ENCODE data around the gene C3.

The C3 gene

DNA sequence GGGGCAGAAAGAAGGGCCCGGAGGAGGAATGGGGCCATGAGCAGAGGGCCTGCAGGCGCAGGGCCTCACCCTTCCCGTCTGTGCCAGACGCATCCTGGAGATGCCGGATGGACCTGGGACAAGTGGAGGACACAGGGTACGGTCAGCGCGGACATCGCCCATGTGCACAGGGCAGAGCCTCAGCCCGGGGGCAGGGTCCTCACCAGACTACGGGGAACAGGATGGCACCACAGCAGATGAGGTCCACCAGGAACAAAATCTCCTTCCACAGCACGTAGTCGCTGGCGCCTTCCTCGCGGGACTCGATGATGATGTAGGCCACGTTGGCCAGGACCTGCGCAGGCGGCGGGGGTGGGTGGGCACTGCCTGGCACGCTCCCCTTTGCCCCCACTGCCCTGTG, 11.4 kb upstream of the C3 start:
- no peak for DNase-seq (ENCODE audit: low read depth in 4 of 4, low spot score in 1 of 4)

DNA sequence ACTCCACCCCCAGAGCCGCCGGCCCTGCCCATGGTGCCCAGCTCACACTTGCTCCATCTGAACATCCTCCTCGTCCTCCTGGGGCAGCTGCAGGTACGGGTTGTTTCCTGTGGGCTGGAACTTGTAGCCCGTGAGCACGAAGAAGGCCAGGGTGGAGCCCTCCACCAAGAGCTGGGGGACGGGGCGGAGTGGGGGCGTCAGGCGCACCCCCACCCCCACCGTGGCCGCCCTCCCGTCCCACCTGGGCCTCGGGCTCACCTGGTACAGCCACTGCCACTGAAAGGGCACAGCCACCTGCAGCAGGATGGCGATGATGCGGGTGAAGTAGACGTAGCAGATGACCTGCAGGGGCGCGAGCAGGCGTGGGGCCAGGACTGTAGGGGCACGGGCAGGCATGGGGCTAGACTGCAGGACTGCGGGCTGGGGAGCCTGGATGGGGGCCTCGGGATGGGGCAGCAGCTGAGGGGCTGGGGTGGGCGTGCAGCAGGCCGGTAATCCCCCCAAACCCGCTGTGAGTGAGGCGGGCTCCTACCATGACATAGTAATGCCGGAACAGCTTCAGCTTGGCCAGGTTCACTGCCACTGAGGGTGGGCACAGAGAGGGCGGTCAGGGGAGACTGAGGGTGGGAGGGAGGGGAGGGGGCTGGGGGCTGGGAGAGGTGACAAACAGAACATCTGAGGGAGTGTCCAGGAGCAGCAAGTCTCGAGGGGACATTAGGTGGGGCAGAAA, 10.7 kb upstream of the C3 start:
- DNase-seq (ENCODE audit: low read depth in 4 of 4, low spot score in 1 of 4): no peak

- peak in 1 of 4 experiments; percentile 24 for DNase-seq (ENCODE audit: low read depth in 4 of 4, low spot score in 1 of 4)
Observed at GRCh38 chr19:6730153-6730804, 9.8 kb upstream of the C3 start.

DNA sequence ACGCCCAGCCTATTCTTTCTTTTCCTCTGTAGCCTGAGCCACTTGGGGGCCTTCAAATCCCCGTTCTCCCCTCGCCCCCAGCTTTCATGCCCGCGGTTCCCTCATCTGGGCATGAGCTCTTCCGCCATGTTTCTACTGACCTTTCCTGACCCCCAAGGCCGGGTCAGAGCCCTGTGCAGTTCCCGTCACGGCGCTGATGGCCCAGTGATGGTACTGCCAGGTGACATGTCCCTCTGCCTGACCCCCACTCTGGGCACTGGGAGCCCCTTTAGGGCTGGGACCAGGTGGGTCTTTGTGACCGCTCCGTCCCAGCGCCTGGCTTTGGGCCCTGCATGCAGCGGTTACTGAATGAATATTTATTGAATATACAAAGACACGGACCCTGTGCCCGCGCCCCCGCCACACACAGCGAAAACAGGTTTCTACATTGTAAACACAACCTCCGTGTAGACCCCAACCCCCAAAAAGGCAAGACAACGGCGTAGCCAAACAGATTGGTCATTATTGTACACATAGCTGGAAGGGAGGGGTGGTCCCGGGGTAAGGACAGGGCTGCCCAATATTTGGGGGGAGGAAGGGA, 9.2 kb upstream of the C3 start:
- DNase-seq (ENCODE audit: low read depth in 4 of 4, low spot score in 1 of 4): no peak

DNA sequence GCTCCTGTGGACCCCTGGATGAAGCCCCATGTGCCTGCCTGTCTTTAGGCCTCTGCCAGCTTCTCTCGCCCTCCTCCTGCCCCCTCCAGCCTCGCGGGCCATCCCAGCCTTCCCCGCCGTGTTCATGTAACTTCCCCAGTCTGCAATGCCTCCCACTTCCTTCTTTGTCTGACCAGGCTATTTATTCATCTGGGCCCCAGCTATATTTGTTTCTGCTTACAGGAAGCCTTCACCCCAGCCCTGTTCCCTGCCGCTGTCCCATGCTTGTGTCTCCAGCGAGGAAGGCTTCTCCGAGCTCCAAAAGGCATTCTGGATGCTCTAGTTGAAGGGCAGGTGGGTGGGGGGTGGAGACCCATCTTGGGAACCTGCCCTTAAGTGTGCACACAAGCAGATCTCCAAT, 7.9 kb upstream of the C3 start:
- DNase-seq (ENCODE audit: low read depth in 4 of 4, low spot score in 1 of 4): no peak

GRCh38 chr19:6725513-6726231, 5.2 kb upstream of the C3 start:
- DNase-seq (ENCODE audit: low read depth in 4 of 4, low spot score in 1 of 4): no peak

DNA sequence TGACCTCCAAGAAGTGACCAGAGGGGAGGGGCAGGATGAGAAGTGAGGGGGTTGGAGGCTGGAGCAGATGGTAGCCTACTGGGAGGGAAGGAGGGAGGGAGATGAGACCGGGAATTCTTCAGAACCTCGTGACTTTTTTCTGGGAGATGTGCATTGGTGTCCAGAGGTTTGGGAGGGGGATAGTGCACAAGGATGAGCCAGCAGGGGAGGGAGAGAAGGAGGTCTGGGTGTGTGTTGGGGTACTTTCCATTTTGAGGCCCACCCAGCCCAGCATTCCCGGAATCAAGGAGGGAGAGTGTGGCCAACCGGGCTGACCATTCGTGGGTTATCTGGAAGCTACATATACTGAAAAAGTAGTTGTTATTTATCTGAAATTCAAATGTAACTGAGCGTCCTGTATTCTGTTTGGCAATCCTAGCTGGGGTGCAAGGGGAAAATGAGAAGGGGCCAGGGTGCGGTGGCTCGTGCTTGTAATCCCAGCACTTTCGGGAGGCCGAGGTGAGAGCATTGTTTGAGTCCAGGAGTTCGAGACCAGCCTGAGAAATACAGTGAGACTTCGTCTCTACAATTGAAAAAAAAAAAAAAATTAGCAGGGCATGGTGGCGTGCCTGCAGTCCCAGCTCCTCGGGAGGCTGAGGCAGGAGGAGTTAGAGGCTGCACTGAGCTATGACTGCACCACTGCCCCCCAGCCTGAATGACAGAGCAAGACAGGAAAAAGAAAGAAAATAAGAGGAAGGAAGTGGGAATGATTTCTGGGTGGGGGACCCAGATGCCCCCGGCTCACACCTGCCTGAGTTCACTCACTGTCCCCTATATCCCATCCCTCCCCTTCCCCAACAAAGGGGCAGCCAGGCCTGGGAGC, 4.4 kb upstream of the C3 start:
- no peak for DNase-seq (ENCODE audit: low read depth in 4 of 4, low spot score in 1 of 4)

- no peak for DNase-seq (ENCODE audit: low read depth in 4 of 4, low spot score in 1 of 4)
Observed at GRCh38 chr19:6723738-6724137, 3.3 kb upstream of the C3 start.

DNA sequence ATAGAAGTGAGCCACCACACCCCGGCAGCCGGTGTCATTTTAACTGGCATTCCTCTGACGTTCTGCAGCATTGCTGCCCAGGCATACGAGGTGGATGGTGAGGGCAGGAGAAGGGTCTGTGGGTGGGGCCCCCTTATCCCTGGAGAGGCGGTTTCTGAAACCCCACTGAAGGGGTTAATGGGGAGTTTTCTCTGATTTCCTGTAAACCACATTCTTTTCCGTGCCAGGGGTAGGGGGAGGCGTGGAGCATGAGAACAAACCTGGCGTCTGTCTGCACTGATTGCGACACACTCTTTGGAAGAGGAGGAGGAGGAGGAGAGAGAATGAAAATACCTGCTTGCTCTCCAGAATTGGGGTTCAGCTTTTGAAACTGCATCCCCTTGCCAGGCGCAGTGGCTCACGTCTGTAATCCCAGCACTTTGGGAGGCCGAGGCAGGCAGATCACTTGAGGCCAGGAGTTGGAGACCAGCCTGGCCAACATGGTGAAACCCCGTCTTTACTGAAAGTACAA, 2.7 kb upstream of the C3 start:
- DNase-seq (ENCODE audit: low read depth in 4 of 4, low spot score in 1 of 4): no peak

GRCh38 chr19:6721773-6722172, 1.3 kb upstream of the C3 start:
- no peak for DNase-seq (ENCODE audit: low read depth in 4 of 4, low spot score in 1 of 4)

DNA sequence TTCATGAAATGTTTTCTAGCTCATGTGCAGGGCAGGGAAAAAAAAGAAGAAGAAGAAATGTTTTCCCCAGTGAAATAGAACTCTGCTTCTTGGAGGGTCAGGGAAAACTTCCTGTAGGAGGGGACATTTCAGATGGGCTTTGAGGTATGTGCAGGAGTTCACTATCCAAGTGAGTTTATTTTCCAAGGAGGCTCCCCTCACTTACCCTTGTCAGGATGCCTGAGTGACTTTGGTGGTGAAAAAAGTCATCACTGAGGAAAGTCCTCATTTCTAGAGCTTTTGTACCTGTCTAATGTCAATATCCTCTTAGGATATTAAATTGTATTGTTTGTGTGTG, 656 bp upstream of the C3 start:
- no peak for DNase-seq (ENCODE audit: low read depth in 4 of 4, low spot score in 1 of 4)

GRCh38 chr19:6719992-6720368, 470 bp downstream of the C3 start:
- DNase-seq (ENCODE audit: low read depth in 4 of 4, low spot score in 1 of 4): no peak

- DNase-seq (ENCODE audit: low read depth in 4 of 4, low spot score in 1 of 4): no peak
Observed at GRCh38 chr19:6719540-6719861, 949 bp downstream of the C3 start.

- DNase-seq (ENCODE audit: low read depth in 4 of 4, low spot score in 1 of 4): no peak
Observed at GRCh38 chr19:6718741-6719539, 1.5 kb downstream of the C3 start.

- no peak for DNase-seq (ENCODE audit: low read depth in 4 of 4, low spot score in 1 of 4)
Observed at GRCh38 chr19:6718111-6718740, 2.2 kb downstream of the C3 start.

GRCh38 chr19:6717441-6717971, 2.9 kb downstream of the C3 start:
- no peak for DNase-seq (ENCODE audit: low read depth in 4 of 4, low spot score in 1 of 4)

GRCh38 chr19:6717036-6717435, 3.4 kb downstream of the C3 start:
- no peak for DNase-seq (ENCODE audit: low read depth in 4 of 4, low spot score in 1 of 4)

DNA sequence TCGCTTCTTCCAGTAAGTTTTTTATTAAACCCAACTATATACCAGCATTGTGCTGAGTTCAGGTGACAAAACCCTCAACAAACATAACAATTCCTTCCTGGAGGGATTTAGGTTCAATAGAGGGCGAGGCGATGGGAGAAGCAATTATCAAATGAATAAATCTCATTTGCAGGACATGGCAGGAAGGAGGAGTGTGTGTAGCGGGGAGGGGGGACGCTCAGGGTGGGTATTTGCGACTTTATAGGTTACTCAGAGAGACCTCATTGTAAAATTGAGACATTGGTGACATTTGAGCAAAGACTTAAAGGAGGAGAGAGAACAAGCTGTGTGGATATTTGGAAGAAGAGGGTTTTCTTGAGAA, 3.9 kb downstream of the C3 start:
- no peak for DNase-seq (ENCODE audit: low read depth in 4 of 4, low spot score in 1 of 4)

- DNase-seq (ENCODE audit: low read depth in 4 of 4, low spot score in 1 of 4): no peak
Observed at GRCh38 chr19:6714749-6715555, 5.5 kb downstream of the C3 start.

All from stimulated activated CD4-positive, alpha-beta T cell treated with anti-CD3 and anti-CD28 coated beads, Interleukin-1b, Interleukin-23, amount 100 ng/mL, for 24 hours (primary cell).